Stimulated activated CD8-positive, alpha-beta memory T cell treated with anti-CD3 and anti-CD28 coated beads, Interleukin-15, amount 100 ng/mL, for 4 hours (primary cell): Measurements from ENCODE around the gene BSN.

Experiments used
- DNase-seq, 2 donors: peaks; one replicate each; pipeline ENCODE4 v3.0.0-alpha.2; 2020; ENCODE audit warnings: low read depth in 2 of 2

BSN gene

GRCh38 chr3:49716169-49716568, 161.9 kb downstream of the BSN start:
- DNase-seq, result no peak

GRCh38 chr3:49716691-49717210, 162.5 kb downstream of the BSN start:
- DNase-seq, result no peak

- no peak for DNase-seq
These were observed 163.1 kb downstream of the BSN start for GRCh38 chr3:49717211-49717958.

GRCh38 chr3:49717959-49718857, 163.9 kb downstream of the BSN start:
- DNase-seq, result no peak

- no peak for DNase-seq
These were observed 164.6 kb downstream of the BSN start for GRCh38 chr3:49718858-49719213.

GRCh38 chr3:49719214-49719884, 165.1 kb downstream of the BSN start, which contains the start of gene AMIGO3:
Gene AMIGO3, minus strand, starts transcription at chr3:49719684. Its CDS starts 219 bp downstream, at chr3:49719465.
- peak; percentile 74 to 84 for DNase-seq
